Tongue (tissue), 2 donors: ENCODE data around the gene SCAPER. TPM values are rescaled to one million over a fixed set of nuclear protein-coding genes. Genes with fewer than 3 reads are reported as not detected.
"Not testable (repeated sequence)": the region's sequence is repeated elsewhere in the genome, so short reads cannot be mapped to it uniquely, and the experiment has no call there.

ENCODE experiments used
- DNase-seq: peaks from one replicate; pipeline ENCODE4 v3.0.0-alpha.2; 2015
- total RNA-seq: library from RNA; depleted of rRNA; stranded (reverse); fragments of >200 nt; gene quantifications from one replicate; pipeline ENCODE4 v1.2.3, GENCODE V29; 2014

Gene SCAPER
- total RNA-seq, 1 donor from 2014 or later: 40.3 TPM

DNA sequence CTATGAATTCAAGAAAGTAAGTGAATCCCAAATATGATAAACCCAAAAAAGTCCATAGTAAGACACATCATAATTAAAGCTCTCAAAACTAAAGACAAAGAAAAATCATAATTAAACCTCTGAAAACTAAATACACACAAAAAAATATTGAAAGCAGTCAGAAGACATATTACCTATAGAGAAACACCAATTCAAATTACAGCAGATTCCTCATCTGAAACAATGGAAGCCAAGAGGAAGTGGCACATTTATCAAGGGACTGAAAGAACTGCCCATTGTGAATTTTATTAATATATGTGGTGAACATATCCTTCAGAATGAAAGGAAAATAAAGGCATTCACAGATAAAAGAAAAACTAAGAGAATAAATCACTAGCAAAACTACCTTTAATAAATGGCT is 128.2 kb downstream of the SCAPER start:
- DNase-seq: no peak

DNA sequence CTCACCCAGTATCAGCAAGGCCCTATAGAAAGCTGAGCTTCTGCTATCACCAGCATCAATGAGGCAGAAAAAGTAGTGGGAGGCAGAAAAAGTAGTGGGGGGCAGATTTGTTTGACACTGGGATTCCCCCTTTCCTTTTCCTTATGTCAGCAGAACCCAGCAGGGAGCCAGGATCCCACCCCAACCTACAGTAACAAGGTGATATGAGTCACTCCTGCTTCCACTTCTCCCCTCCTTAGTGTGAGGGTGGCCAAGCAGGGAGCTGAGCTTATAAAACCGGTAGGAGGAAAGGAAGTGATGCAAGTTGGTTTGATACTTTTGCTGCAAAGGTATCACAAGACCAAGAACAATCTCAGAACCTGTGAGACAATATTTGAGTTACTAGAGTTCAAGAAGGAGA is 128.7 kb downstream of the SCAPER start:
- no peak for DNase-seq

DNA sequence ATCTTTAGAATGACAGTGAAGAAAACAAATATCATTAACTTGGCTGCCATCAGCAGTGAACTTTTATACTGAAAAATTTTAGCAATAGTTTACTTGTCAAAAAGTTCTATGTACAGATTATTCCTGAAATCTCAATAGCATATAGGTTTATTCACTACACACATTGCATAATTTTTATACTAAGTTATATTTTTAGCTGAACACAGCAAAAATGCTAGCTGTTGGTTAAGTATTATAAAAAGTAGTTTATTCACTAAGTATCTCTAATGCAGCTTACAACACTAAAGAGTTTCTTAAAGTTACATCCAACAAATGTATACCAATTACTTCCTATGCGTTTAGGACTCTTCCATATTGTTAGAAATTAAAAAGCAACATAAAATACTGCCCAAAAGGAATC is 131.9 kb downstream of the SCAPER start:
- DNase-seq: no peak

DNA sequence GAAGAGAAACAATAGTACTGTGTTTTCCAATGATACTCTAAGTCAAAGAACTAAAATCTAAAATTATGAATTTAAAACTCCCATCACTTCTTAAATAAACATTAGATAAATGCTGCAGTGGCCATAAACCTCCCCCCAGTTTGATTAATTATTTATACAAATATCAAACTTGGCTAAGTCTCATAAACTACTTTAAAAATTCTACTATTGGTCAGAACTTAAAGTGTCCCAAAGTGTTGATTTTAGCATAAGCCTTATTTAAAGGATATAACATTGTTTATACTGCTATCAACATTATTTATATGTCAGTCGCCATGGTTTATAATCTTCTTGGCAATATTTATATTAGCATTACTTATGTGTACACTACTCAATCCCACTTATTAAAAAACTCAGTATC is 132.4 kb downstream of the SCAPER start:
- DNase-seq: no peak

DNA sequence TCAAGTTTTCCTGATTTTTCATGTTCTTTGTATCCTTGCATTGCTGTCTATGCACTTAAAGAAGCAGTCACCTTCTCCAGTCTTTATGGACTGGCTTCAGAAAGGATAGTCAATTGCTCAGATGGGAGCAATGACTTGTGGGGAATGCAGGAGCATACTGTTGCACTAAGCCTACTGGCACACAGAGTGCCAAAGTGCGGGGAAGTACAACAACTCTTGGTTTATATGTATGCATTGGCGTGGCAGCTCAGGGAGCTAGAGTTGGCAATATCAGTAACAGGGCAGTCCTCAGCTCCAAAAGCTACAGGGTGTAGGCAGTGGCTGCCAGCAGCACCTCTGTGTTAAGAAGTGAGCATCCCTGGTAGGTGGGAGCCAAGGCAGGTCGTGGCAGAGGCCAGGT is 141.1 kb downstream of the SCAPER start:
- DNase-seq: no peak

DNA sequence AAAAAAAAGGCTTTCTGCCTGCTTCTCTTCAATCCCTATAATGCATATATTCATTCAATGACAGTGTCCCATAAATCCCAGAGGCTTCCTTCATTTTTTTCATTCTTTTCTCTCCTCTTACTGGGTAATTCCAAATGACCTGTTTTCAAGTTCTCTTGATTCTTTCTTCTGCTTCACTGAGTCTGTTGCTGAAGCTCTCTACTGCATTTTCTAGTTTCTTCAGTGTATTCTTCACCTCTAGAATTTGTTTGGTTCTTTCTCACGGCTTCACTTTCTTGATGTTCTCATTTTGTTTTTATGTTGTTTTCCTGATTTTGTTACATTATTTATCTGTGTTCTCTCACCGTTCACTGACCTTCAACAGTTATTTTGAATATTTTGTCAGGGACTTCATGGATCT is 141.6 kb downstream of the SCAPER start:
- no peak for DNase-seq

DNA sequence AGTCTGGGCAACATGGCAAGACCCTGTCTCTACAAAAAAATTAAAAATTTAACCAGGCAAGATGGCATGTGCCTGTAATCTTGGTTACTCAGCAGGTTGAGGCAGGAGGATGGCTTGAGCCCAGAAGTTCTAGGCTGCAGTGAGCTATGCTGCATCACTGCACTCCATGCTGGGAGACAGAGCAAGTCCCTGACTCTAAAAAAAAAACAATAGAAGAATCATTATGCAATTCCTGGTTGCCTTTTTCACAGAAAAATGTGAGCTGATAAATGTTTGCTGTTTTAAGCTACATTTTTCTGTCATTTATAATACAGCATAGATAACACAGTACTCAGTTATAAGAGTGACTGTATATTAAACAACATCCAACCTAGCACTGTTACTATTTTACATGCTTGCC is 148.8 kb downstream of the SCAPER start:
- no peak for DNase-seq

DNA sequence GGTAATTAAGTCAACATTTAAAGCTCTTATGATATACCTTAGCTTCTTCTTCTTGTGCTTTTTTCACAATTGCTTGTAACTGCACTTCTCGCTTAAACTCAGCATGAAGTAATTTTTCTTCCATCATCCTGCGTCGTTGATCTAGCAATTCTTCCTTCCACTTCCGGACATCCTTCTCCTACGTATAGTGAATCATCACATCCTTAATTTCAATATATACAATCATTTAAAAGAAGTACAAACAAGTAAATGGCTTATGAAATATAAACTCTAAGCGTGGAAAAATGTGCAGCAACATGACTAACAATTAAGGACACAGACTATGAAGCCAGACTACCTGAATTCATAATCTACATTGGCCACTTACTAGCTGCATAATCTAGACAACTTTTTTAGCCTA is 151.4 kb downstream of the SCAPER start:
- DNase-seq: no peak

DNA sequence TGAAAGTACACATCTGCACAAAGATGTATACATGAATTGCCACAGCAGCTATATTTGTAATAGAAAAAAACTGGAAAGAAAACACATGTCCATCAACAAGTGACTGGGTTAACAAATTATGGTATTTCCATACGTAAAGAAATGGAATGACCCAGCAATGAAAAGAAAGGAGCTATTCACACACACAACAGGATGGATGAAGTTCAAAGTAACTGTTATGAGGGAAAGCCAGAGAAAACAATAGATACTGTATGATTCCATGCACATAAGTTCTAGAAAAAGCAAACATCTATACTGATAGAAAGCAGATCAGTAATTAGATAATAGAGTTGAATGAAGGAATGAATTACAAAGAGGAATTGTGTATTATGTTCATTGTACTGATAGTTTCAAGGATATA is 152.0 kb downstream of the SCAPER start:
- no peak for DNase-seq

DNA sequence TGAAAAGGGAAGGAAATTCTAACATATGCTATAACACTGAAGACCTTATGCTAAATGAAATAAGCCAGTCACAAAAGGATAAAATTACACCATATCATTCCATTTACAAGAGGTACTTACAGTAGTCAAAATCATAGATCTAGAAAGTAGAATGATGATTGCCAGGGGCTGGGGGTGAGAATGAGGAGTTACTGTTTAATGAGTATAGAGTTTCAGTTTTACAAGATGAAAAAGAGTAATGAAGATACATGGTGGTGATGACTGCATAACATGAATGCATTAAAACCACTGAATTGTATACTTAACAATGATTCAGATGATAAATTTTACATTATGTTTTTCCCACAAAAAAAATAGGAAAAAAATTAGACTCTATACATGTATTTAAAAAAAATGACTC is 152.6 kb downstream of the SCAPER start:
- DNase-seq: no peak

DNA sequence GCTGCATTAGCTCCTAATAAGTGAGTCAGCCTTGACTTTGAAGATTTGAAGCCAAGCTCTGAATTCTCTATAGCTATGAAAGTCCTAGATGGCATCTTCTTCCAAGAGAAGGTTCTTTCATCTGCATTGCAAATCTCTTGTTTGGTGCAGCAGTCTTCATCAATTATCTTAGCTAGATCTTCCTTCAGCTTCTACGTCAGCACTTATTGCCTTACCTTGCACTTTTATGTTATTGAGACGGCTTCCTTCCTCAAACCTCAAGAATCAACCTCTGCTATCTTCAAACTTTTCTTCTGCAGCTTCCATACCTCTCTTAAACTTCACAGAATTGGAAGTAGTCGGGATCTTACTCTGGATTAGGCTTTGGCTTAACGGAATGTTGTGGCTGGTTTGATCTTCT is 167.6 kb downstream of the SCAPER start:
- DNase-seq: no peak

DNA sequence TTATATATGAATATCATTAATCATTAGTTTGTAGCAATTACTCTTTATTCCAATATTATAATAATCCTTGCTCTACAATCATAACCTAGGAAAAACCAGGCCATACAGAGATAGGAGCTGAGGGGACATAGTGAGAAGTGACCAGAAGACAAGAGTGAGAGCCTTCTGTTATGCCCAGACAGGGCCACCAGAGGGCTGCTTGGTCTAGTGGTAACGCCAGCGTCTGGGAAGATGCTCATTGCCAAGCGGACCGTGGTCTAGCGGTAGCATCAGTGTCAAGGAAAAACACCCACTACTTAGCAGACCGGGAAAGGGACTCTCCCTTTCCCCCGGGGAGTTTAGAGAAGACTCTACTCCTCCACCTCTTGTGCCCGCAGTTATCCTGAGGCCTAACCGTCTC is 172.8 kb downstream of the SCAPER start:
- not testable (repeated sequence) for DNase-seq

DNA sequence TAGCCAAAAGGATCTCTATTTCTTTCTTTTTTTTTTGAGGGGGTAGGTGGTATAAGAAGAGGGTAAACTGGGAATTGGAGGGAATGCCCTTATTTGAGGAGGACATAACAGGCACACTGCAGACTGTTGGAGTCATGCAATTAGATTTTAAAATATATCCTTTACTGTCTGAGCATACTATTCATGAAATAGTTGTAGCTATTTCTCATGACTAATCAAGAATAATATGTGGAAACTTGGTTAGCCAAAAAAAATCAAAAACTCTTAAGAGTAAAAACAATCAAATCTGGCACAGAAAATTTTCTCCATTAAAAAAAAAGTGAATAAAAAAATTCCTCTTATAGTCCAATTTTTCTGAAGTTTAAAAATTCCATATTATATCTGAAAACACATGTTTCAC is 174.9 kb downstream of the SCAPER start:
- DNase-seq: no peak

DNA sequence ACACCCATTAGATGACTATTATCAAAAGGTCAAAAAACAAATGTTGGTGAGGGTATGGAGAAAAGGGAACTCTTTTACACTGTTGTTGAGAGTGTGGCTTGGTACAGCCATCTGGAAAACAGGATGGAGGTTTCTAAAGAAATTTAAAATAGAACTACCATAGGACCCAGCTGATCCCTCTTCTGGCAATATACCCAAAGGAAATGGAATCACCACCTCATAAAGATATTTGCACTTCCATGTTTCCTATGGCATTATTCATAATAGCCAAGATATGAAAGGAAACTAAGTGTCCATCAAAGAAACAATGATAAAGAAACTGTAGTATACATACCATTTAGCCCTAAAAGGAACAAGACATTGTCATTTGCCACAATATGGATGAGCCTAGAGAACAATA is 186.3 kb downstream of the SCAPER start:
- DNase-seq: no peak

DNA sequence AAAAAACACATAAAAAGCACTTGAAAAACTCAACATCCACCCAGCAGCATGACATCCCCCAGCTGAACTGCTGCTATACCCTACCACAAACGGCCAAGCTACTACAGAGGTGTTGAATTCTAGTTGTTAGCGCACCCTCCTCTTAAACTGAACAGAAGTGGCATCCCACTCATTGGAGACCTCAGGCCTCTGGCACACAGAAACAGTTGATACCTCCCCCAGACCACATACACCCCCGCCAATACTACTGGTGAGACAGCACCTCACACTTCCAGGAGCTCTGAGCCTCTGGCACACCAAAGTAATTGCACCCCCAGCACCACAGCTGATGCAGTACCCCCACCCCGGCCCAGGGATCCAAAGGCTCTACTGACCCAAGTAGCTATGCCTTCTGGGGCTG is 190.2 kb downstream of the SCAPER start:
- DNase-seq: no peak

DNA sequence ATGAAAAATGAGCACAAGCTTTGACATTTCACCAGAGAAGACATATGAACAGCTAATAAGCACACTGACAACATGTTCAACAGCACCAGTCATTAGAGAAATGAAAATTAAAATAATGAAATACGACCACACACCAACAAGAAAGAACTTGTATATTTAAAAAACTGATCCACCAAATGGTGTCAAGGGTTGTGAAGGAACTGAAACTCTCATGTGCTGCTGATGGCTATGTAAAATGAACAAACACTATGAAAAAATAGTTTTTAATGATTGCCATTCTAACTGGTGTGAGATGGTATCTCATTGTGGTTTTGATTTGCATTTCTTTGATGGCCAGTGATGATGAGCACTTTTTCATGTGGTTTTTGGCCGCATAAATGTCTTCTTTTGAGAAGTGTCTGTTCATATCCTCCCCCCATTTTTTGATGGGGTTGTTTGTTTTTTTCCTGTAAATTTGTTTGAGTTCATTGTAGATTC is 193.8 kb downstream of the SCAPER start:
- no peak for DNase-seq

DNA sequence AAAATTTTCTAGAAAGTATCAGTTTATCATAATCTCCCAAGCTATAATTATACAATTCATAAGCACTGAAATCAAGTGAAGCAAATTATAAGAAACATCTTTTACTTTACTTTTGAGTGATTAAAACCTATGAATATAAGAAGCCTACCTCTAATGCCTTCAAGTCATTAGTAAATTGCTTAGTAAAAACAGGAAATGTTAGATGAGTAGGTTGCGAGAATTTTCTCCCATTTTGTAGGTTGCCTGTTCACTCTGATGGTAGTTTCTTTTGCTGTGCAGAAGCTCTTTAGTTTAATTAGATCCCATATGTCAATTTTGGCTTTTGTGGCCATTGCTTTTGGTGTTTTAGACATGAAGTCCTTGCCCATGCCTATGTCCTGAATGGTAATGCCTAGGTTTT is 201.1 kb downstream of the SCAPER start:
- not testable (repeated sequence) for DNase-seq

DNA sequence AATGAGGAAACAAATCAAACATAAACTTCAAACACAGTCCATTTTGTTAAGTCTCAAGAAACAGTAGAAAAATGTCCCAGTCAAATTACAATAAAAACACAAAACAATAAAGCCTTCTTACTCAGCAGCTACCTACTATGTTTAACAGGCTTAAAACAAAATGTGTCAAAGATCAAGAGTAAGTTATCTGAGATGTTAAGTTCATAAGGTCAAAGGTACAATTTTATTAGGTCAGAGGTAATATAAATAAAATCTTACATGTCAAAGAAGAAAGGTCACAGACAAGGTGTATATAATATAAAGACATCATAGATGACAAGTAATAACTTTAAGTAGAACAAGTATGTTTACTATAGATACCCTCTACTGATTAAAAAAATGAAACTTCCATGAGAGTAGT is 208.3 kb downstream of the SCAPER start:
- DNase-seq: no peak

DNA sequence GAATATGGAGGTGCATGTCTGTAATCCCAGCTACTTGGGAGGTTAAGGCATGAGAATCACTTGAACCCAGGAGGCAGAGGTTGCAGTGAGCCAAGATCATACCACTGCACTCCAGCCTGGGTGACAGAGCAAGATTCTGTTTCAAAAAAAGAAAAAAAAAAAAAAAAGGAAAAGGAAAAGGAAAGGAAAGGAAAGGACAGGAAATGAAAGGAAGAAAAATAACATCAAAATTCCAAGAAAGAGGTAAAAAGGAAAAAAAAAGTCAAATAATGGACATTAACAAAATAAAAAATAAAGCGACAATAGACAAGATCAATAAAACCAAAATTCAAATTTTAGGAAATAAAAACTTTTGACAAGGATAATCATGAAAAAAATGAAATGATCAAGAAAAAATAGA is 212.6 kb downstream of the SCAPER start:
- DNase-seq: not testable (repeated sequence)

DNA sequence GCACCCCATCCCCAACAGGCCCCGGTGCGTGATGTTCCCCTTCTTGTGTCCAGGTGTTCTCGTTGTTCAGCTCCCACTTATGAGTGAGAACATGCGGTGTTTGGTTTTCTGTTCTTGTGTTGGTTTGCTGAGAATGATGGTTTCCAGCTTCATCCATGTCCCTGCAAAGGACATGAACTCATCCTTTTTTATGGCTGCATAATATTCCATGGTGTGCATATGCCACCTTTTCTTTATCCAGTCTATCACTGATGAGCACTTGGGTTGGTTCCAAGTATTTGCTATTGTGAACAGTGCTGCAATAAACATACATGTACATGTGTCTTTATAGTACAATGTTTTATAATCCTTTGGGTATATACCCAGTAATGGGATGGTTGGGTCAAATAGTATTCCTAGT is 217.5 kb downstream of the SCAPER start:
- not testable (repeated sequence) for DNase-seq

DNA sequence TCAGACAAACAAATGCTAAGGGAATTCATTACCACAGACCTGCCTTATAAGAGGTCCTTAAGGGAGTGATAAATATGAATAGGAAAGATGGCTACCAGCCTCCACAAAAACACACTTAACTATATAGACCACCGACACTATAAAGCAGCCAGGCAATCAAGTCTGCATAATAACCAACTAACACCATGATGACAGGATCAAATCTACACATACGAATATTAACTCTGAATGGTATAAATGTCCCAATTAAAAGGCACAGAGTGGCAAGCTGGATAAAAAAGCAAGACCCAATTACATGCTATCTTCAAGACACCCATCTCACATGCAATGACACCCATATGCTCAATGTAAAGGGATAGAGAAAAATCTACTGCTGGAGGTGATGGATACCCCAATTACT is 221.1 kb downstream of the SCAPER start:
- DNase-seq: no peak

DNA sequence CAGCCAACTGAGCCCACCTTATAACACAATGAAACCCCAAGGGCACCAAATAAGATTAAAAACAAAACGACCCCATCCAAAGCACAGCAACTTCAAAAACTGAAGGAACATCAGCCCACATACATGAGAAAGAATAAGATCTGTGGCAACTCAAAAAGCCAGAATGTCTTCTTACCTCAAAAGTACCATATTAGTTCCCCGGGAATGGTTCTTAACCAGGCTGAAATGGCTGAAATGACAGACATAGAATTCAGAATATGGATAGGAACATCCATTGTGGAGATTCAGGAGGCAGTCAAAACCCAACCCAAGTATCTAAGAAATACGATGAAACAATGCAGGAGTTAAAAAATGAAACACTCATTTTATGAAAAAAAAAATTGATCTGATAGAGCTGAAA is 222.3 kb downstream of the SCAPER start:
- no peak for DNase-seq

DNA sequence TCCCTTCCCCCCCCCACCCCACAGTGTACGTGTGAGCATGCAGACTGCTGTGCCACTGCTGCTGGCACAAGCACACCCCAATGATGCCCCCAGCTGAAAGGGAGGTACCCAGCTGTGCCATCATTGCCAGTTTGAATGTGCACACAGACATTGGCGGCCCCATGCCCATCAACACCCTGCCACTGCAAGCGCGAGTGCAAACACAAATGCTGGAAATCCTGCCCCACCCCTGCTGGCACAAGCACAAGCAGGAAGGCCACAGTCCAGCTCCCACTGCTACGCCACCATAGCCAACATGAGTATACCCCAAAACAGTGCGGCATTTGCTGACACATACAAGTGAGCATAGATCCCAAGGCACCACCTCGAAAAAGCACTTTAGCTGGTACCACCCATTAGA is 222.9 kb downstream of the SCAPER start:
- no peak for DNase-seq

DNA sequence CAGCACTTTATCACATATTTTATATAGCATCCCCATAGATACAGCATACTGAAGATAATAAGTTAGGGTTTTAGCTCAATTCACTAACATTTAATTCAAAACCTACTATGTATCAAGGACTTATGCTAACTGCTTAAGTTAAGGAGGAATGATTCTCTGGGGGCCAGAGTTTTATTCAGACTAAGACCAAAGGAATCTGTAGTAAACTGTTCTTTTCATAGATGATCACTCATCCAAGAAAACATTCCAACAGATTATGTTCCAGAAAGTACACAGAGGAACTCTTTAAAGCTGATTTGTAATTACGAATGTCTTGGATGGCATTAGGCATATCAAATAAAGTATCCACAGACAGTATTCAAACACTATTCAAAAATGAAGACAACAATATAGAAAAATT is 226.4 kb downstream of the SCAPER start:
- DNase-seq: no peak

DNA sequence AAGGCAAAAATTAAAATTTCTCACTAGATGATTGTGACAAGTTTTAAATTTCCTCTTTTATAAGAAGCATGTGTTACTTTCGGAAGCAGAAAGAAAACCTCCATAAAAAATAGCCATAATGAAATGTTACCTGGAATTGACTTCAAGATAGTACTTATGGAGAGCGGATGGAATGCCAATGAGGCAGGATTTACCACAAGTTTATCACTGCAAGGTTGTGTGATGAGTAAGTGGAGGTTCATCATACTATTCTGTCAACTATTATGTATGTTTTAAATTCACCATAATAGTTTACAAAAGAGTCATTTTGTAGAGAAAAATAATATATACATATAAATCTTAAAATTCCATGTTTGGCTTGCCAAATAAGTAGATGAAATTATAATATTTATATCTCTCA is 230.3 kb downstream of the SCAPER start:
- DNase-seq: no peak
